HepG2 (cell line): Measurements from ENCODE around the gene DLST. TPM values are rescaled to one million over a fixed set of nuclear protein-coding genes. Genes with fewer than 3 reads are reported as not detected.

Experiments
- ATAC-seq: fragments of 200-7000 bp; cut with Tn5 transposase; 3 replicates; pipeline ENCODE4 v1.9.1; 2020; ENCODE audit warnings: mild to moderate bottlenecking, moderate library complexity
- BruUV-seq: library from RNA; stranded (reverse); fragments of 400-500 nt; replicated peaks from 2 replicates; lab custom pipeline; 2021; lab: Mats Ljungman, UMichigan
- CTCF ChIA-PET: fragments of 300-600 bp; formaldehyde crosslinking; extraction: SDS; loops from one replicate; lab custom pipeline; 2021; ENCODE audit warnings: low total read pairs, inconsistent platforms, low intra/inter-chr PET ratio; lab: Yijun Ruan, JAX
- POLR2A ChIA-PET: fragments of 350-600 bp; sonication (Branson Sonifier 250); formaldehyde crosslinking; loops from one replicate; lab custom pipeline; 2020; ENCODE audit warnings: antibody characterized with exemption, inconsistent platforms; lab: Yijun Ruan, JAX
- DNase-seq: peaks from one replicate; pipeline ENCODE4 v3.0.0-alpha.2; 2015; ENCODE audit warnings: low spot score
- FAIRE-seq: peaks from 3 replicates; lab custom pipeline; 2011; peaks lifted over from hg19 to GRCh38; lab: Jason Lieb, UNC
- H2AFZ ChIP-seq: one replicate; pipeline ENCODE4 v1.6.1; 2011; ENCODE audit warnings: low read length, inconsistent platforms
- H3K27ac ChIP-seq: fragments of 300-600 bp; 3 replicates; pipeline ENCODE4 v1.8.0; 2011; ENCODE audit warnings: mixed run types, mild to moderate bottlenecking, mixed read lengths, low read length, inconsistent platforms; ENCODE audit not compliant: insufficient read depth; ENCODE audit errors: extremely low read length
- H3K27me3 ChIP-seq, 2 experiments: fragments of 200-600 bp in 1 of 2; 2 replicates in 1 of 2; 3 replicates in 1 of 2; pipeline versions ENCODE4 v1.6.0 to v1.8.0; 2011; ENCODE audit warnings: low read length in 2 of 2, mild to moderate bottlenecking in 2 of 2, moderate library complexity in 2 of 2, inconsistent platforms in 1 of 2; ENCODE audit not compliant: insufficient read depth in 2 of 2, control insufficient read depth in 1 of 2
- H3K36me3 ChIP-seq, 2 experiments: fragments of 200-600 bp in 1 of 2; replicated peaks in 1 of 2; 2 replicates in 1 of 2; 3 replicates in 1 of 2; pipeline versions ENCODE4 v1.5.1 to v1.8.0; 2011; ENCODE audit warnings: low read length in 2 of 2, inconsistent platforms in 1 of 2; ENCODE audit not compliant: insufficient read depth in 2 of 2, control insufficient read depth in 1 of 2
- H3K4me1 ChIP-seq: 2 replicates; pipeline ENCODE4 v1.5.1; 2012; ENCODE audit warnings: low read length, inconsistent platforms; ENCODE audit not compliant: insufficient read depth
- H3K4me2 ChIP-seq: 2 replicates; pipeline ENCODE4 v1.6.0; 2011; ENCODE audit warnings: low read depth, low read length, inconsistent platforms
- H3K4me3 ChIP-seq, 3 experiments: fragments of 200-600 bp in 1 of 3; sonication (generic), shearing (Covaris generic) in 1 of 3; replicated peaks in 1 of 3; 2 replicates each; pipeline ENCODE4 v1.5.1; 2011 to 2016; ENCODE audit warnings: low read length in 3 of 3, inconsistent platforms in 2 of 3, low read depth in 2 of 3, mild to moderate bottlenecking in 2 of 3, control low read depth in 1 of 3, mixed read lengths in 1 of 3; ENCODE audit not compliant: insufficient read depth in 1 of 3
- H3K79me2 ChIP-seq: one replicate; pipeline ENCODE4 v1.6.1; 2011; ENCODE audit warnings: low read length, inconsistent platforms; ENCODE audit not compliant: insufficient read depth
- H3K9ac ChIP-seq: 2 replicates; pipeline ENCODE4 v1.6.0; 2011; ENCODE audit warnings: mild to moderate bottlenecking, low read depth, low read length, inconsistent platforms; ENCODE audit not compliant: insufficient read depth
- H3K9me3 ChIP-seq: 2 replicates; pipeline ENCODE4 v1.5.1; 2012; ENCODE audit warnings: mild to moderate bottlenecking, low read length
- H4K20me1 ChIP-seq: 2 replicates; pipeline ENCODE4 v1.6.0; 2011; ENCODE audit warnings: inconsistent platforms, mild to moderate bottlenecking, low read length, moderate library complexity; ENCODE audit not compliant: insufficient read depth
- AGO2 ChIP-seq: fragments of 200-400 bp; formaldehyde crosslinking; optimal IDR thresholded peaks from 2 replicates; pipeline ENCODE3; 2017; ENCODE audit warnings: mild to moderate bottlenecking, low read depth, low read length, moderate library complexity
- WGBS: methylation state at CpG from one replicate; pipeline ENCODE4 v1.1.6; 2017; ENCODE audit warnings: low lambda C conversion rate; 5-methylcytosine and 5-hydroxymethylcytosine counted together
- in situ Hi-C: cut with HindIII; loops from 2 replicates; pipeline ENCODE4 v1.10.0; 2017; ENCODE audit warnings: low pct_unique_long_range_greater_than_20kb; ENCODE audit not compliant: extremely low pct_ligation_motif_present
- intact Hi-C: fragments of 100-400 bp; cut with micrococcal nuclease; formaldehyde crosslinking; loops from one replicate; pipeline ENCODE4 v1.10.0; 2022; ENCODE audit not compliant: unreplicated experiment
- polyA plus RNA-seq, 8 experiments: library from polyadenylated mRNA; depleted of rRNA in 3 of 8; stranded (reverse) in 7 of 8; unstranded in 1 of 8; fragments of >200 nt; fragmentation: Illumina TruSeq in 4 of 8; extraction: Trizol in 4 of 8; gene quantifications; 2 replicates each; pipeline versions ENCODE4 v1.2.1 to v1.2.3, GENCODE V29; 2011 to 2016; ENCODE audit warnings: low read depth in 4 of 8, missing spikeins in 1 of 8, mixed read lengths in 1 of 8; ENCODE audit not compliant: insufficient read depth in 1 of 8
- total RNA-seq, 5 experiments: library from RNA; depleted of rRNA; stranded (reverse); fragments of >200 nt; fragmentation: Illumina TruSeq; extraction: Trizol; gene quantifications; 2 replicates each; pipeline ENCODE4 v1.2.3, GENCODE V29; 2016; ENCODE audit warnings: low read depth in 1 of 5
- TF ChIP-seq, protein P1 (sequence below), 2 experiments: fragments of 450-650 bp in 1 of 2; sonication (generic) in 1 of 2; formaldehyde crosslinking in 1 of 2; IDR thresholded peaks; 2 replicates each; pipeline versions ENCODE4 v1.6.1 to v1.8.0; 2016 to 2022; ENCODE audit warnings: antibody characterized with exemption in 1 of 2, mild to moderate bottlenecking in 1 of 2, missing genetic modification reagents in 1 of 2

DLST gene
- total and polyA plus RNA-seq, 2 of the 13 experiments (the other 11 are each of a cell fraction or from before 2014, with no cell fraction given) = 56.5 to 94.3 TPM

DNA sequence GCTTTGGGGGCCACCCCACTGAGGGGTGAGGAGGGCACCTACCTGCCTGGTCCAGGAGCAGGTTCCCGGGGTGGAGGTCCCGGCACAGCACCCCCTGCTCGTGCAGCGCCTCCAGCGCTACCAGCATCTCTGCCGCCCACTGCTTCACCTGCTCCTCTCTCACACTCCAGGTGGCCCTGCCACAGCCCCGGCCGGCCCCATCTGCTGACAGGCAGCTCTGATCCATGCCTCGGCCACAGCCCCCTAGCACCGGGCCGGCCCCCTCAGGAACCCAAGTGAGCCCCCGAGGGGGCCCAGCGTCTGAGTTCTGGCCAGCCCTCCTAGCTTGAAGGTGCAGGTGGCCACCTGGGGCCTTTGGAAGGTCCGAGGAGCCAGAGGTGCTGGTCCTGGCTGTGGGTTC lies 27.8 kb downstream of the DLST start:
- ATAC-seq (no peak), FAIRE-seq (no peak), DNase-seq (no peak)
- no TSS peak for BruUV-seq
- Histone ChIP-seq H3K36me3 (0 out of 5 replicates have a peak, but pooled peaks cover 0 to under 1% of the 10 kb centered on the region in 2 experiments), H3K79me2 (no peaks in the 10 kb centered on the region), H3K9ac (no peak overlapping the region), H4K20me1 (no peaks in the 10 kb centered on the region), H3K4me3 (no peak overlapping the region), H2AFZ (no peak overlapping the region), H3K27me3 (no peaks in the 10 kb centered on the region), H3K4me2 (no peak overlapping the region), H3K4me1 (peaks cover 16% of the 10 kb centered on the region; the same call in 1 of the 2 replicates), H3K27ac (no peak overlapping the region), H3K9me3 (no peaks in the 10 kb centered on the region)
- 87% methylated on average over 10 of the region's 14 CpGs for WGBS
- TF ChIP-seq AGO2 = peak; percentile 32
- TF ChIP-seq, protein P1, sequence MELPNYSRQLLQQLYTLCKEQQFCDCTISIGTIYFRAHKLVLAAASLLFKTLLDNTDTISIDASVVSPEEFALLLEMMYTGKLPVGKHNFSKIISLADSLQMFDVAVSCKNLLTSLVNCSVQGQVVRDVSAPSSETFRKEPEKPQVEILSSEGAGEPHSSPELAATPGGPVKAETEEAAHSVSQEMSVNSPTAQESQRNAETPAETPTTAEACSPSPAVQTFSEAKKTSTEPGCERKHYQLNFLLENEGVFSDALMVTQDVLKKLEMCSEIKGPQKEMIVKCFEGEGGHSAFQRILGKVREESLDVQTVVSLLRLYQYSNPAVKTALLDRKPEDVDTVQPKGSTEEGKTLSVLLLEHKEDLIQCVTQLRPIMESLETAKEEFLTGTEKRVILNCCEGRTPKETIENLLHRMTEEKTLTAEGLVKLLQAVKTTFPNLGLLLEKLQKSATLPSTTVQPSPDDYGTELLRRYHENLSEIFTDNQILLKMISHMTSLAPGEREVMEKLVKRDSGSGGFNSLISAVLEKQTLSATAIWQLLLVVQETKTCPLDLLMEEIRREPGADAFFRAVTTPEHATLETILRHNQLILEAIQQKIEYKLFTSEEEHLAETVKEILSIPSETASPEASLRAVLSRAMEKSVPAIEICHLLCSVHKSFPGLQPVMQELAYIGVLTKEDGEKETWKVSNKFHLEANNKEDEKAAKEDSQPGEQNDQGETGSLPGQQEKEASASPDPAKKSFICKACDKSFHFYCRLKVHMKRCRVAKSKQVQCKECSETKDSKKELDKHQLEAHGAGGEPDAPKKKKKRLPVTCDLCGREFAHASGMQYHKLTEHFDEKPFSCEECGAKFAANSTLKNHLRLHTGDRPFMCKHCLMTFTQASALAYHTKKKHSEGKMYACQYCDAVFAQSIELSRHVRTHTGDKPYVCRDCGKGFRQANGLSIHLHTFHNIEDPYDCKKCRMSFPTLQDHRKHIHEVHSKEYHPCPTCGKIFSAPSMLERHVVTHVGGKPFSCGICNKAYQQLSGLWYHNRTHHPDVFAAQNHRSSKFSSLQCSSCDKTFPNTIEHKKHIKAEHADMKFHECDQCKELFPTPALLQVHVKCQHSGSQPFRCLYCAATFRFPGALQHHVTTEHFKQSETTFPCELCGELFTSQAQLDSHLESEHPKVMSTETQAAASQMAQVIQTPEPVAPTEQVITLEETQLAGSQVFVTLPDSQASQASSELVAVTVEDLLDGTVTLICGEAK (IDR thresholded peaks at IDR 0.05) = no peak
- TF ChIP-seq, protein P1 (CRISPR knock-in tag; IDR thresholded peaks at IDR 0.05) = no peak
- ChIA-PET POLR2A (no interaction called here), CTCF (no interaction called here)
- intact Hi-C loops = no loop called here
- in situ Hi-C loops = loop anchor here (5.0 kb wide), 1 partner anchor 47 kb away; no protein-coding TSS in a partner anchor
